Measurements from ENCODE around the gene ARID3C.
A peak's percentile ranks its signal among the peaks of the same experiment; 100 is the strongest.

The ARID3C gene, protein sequence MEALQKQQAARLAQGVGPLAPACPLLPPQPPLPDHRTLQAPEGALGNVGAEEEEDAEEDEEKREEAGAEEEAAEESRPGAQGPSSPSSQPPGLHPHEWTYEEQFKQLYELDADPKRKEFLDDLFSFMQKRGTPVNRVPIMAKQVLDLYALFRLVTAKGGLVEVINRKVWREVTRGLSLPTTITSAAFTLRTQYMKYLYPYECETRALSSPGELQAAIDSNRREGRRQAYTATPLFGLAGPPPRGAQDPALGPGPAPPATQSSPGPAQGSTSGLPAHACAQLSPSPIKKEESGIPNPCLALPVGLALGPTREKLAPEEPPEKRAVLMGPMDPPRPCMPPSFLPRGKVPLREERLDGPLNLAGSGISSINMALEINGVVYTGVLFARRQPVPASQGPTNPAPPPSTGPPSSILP

DNA sequence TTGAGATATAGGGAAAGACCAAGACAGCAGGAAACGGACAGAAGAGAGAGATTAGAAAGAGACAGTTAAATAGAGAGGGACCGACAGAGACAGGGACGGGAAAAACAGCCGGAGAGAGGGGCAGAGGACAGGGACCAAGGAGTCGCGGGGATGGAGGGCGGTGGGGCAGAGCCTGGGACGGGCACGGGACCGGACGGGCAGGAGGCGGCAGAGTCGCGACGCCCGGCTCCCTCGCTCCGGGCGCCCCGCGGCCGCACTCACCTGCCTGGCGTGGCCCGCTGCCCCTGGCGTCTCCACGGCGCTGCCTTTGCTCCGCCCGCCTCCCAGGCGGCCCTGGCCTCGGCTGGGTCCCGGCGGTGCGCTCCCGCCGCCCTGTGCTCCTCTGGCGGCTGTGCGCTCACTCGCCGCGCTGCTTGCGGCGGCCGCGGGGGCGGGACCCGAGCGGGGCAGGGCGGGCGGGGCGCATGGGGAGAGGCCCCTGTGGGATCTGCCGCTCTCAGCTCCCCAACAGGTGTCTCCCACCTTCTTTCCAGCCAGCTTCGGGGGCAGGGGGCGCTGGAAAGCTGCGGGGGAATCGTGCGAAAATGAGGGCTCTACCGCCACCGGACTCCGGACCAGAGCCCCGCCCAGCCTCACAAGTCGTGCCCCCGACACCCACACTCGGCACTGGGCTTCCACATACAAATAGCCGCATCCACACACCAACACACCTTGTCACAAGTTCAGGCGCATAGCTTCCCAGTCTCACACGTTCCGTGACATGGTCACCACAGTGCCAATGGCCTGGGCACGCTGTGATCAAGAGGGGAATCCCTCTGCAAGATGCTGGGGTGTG is at the start of gene ARID3C:
ARID3C (minus strand) TSS at position 411 of the 835 bp plus-strand sequence. CDS start 1,052 bp downstream, outside the sequence.
- DNase-seq (ENCODE audit: low spot score): peak; percentile 74

DNA sequence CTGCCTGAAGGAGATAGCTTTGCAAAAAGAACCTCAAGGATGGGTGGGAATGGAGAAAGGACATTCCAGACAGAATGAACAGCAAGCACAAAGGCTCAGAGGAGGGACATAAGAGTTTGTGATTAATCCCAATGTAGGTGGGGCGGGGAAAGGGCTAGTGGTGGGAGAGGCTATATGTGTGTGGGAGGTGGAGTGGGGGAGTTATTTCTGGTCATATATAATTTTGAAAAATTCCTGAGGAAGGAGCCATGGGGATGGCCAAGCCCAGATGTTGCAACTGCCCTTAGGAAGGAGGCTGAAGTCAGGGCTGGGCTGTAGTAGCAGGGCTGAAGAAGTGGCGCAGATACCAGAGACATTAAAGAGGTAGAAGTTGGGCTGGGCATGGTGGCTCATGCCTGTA is 47.0 kb upstream of the ARID3C start:
- no peak for DNase-seq (ENCODE audit: low spot score)

GRCh38 chr9:34675048-34675714 is 46.3 kb upstream of the ARID3C start:
- DNase-seq (ENCODE audit: low spot score): peak; percentile 88

GRCh38 chr9:34674440-34674839 is 45.6 kb upstream of the ARID3C start:
- DNase-seq (ENCODE audit: low spot score): no peak

DNA sequence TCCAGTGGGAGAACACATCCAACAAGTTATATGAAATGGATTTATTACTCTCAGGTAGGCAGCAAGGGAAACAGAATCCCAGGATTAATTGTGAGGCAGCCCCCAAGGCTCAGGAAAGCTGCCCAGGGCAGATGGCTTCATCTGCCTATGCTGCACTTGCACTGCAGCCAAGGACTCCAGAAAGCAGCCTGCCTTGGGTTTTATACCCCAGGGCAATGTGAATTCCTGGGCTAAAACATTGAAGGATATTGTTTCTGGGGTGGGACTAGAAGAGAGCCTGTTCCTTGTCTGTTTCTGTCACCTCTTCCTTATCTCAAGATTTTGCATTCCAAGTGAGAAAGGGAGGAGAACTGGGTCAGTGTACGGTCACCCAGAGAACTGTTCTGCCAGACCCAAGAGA is 42.4 kb upstream of the ARID3C start:
- DNase-seq (ENCODE audit: low spot score): no peak

DNA sequence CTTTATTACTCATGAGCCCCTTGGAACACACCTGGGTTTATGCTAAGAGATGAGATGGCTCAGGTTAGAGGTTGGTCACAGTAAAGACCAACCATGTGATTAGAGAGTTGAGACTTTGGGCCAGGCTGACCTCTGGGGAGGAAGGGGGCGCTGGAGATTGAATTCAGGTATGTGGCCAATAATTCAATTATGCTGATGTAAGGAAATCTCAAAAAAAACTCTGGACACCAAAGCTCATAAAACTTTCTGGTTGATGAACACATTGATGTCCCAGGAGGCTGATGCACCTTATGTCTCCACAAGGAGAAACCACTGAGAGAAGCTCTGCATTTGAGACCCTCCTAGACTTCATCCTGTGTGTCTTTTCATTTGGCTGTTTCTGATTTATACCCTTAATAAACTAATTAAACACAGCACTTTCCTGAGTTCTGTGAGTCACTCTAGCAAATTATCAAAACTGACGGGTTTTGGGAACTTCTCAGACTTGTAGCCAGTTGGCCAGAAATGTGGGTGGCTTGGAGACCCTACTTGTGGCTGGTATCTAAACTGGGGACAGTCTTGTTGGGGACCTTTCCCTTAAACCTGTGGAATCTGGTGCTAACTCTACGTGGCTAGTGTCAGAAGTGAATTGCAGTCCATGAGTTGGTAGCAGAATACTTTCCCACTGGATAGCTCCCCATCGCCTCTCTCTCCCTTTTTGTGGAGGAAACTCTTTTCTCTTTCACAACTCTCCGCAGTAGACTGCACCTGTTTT is 41.1 kb upstream of the ARID3C start:
- DNase-seq (ENCODE audit: low spot score): no peak

DNA sequence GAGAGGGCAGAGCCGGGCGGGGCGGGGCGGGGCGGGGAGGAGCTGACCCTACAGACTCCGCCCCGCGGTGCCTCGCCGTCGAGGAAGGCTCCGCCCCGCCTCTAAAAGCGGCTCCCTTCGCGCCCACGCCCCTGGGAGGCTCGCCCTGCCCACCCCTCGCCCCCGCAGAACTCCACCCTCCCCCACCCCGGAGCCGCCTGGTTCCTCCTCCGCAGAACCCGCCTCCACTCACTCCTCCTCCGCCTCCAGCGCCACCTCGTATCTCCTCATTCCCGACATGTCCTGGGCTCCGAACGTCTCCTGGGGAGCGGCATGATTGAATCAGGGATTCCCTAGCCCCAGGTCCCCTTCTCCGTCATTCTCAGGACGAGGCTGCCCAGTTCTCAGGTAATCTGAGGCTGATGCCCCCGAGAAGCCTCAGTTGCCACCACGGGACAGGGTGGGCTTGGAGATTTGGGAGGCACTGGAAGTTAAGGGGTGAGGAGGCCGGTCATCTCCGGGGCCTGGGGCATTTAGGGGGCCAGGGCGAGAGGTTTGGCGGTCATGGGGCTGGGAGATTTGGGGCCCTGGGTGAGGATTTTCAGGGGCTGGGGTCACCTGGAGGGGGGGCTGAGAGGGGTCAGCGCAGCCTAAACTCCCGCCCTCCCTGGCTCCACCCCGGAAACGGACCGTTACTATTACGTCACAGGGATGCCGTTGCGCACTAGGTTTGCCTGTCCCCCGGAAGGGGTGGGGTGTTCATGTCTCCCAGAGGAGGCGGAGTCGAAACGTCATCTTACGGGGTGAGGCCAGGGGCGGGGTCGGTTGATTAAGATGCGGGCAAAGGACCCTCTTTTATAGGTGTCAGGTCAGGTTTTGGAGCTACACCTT is 36.8 kb upstream of the ARID3C start:
- DNase-seq (ENCODE audit: low spot score): peak; percentile 94

GRCh38 chr9:34665067-34665380 is 36.2 kb upstream of the ARID3C start:
- DNase-seq (ENCODE audit: low spot score): no peak

GRCh38 chr9:34664281-34665066 is 35.6 kb upstream of the ARID3C start:
- peak; percentile 82 for DNase-seq (ENCODE audit: low spot score)

DNA sequence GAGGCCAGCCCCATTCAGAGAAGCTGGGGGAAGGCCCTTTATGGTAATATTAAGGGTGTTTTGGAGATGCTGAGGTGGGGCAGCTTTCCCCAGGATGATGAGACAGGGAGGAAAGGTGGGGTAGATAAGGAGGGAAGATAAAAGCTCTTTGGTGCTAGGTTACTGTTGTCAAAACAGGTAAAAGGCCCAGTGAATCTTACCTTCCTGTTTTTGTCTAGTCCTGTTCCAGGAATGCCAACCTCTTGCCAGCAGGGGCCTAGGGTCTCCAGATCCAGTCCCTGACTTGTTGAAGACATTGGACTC is 34.4 kb upstream of the ARID3C start:
- DNase-seq (ENCODE audit: low spot score): no peak

DNA sequence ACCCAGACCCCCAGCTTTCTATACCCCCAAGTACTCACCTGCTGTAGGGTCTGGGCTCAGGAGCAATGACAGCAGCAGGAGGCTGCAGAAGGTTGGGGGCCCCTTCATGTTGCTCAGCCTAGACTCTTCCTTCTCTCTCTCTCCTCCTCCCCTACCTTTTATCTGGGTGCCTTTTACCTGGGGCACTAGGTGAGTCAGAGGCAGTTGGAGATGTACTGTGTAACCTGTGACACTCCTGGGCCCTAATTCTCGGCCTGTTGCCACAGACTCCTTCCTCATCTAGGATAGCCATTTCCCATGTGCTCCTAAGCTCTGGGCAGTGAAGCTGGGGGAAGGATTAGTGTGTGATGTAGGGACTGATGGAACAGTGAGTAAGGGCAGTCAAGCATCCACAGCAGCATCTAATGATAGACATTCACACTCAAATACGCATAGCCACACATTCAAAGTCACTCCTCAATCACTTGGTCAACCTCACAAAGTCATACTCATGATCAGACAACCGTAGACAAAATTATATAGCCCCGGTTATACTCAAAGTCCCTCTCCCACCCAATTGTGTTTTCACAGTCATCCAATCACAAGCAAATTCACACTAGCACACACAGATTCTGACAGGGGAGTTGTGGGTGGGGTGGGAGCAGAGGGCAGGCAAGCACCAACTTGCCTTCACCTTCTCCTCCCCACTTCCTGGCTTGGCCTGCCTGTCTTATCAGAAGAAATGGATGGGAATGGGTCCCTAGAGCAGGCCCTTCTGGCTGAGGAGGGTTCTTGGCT is 33.8 kb upstream of the ARID3C start, which contains the start of gene CCL27:
CCL27 (minus strand) TSS at position 132 of the 777 bp plus-strand sequence; CDS start at position 108, 24 bp downstream.
- DNase-seq (ENCODE audit: low spot score): no peak

DNA sequence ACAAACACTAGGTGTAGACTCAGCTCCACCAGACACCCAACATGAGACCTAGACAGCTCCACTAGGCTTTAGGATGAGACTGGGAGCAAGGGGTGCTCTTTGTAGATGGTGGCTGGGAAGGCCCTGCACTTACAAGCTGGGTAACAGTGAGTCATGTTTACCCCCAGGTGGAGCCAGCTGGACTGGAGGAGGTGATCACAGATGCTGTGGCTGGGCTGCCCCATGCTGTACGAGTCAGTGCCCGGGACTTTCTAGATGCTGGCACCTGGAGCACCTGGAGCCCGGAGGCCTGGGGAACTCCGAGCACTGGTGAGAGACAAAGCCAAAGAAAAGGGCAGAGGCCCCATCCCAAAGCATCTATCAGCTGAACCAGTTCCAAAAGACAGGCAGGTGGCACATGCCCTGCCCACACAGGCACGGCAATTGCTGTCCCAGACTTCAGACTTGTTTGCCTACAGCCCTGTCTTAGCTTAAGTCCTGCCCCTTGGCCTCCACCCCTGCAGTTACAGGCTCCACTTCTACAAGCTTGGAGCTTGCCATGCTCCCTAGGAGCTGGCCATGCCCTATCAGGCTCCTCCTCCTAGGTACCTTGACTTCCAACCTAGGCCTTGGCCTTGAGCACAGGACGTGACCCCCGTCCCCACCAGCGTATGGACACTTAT is 30.9 kb upstream of the ARID3C start:
- no peak for DNase-seq (ENCODE audit: low spot score)

DNA sequence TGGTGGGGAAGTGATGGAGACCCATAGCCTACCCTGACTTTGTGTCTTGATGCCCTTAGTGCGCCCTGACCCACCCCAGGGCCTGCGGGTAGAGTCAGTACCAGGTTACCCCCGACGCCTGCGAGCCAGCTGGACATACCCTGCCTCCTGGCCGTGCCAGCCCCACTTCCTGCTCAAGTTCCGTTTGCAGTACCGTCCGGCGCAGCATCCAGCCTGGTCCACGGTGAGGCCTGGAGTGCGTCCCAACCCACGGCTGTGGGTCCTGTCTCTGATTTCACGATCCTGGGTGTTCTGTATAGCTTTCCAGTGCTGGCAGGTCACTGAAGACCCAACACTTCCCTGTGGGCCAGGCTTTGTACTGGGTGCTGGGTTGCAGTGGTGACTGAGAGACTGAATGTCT is 29.6 kb upstream of the ARID3C start:
- no peak for DNase-seq (ENCODE audit: low spot score)

- DNase-seq (ENCODE audit: low spot score): no peak
Measured at GRCh38 chr9:34656992-34657391, 28.1 kb upstream of the ARID3C start.

DNA sequence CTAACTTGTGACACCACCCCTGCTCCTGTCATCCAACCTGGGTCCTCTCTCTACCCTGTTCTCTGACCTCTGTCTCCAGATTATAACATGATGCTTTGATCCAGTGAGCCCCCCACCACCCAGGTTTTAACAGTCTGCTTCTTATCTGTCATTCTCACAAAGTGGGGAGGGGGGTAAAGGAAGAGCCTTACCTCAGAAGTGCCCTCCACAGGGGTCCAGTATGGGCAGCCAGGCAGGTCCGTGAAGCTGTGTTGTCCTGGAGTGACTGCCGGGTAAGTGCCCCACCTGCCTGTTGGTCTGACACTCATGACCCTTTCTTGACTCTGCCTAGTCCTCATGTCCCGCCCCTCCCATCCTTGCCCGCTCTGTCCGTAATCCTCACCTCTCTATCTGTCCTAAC is 26.5 kb upstream of the ARID3C start:
- no peak for DNase-seq (ENCODE audit: low spot score)

DNA sequence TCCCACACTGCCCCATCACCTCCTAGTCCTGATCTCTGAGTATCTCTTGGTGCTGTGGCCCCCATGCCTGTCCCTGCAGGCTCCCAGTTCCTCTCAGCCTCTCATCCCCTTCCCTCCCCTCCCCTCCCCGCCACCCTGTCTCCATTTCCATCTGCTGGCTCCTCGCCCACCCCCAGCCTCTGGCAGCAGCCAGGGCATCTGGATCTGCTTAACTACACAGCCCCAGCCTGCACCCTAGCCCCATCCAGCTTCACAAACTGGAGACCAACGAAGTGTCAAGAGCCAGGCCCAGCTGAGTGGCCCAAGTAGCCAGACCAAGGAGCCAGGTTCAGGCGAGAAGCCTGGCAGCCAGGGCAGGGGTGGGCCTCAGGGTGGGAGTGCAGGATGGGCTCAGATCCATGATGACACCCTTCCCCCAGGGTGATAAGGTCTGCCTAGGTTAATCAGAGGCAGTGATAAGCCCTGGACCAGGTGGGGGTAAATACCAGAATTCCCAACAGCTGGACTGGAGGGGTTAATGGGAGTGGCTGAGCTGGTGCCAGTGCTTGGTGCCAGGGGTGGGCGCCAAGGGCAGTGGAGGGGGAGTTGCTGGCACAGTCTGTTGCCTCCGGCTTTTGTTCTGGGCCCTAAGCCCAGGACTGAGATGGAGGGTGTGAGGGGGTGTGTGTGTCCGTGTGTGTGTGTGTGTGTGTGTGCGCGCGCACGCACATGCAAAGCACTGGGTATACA is 25.6 kb upstream of the ARID3C start:
- DNase-seq (ENCODE audit: low spot score): no peak

DNA sequence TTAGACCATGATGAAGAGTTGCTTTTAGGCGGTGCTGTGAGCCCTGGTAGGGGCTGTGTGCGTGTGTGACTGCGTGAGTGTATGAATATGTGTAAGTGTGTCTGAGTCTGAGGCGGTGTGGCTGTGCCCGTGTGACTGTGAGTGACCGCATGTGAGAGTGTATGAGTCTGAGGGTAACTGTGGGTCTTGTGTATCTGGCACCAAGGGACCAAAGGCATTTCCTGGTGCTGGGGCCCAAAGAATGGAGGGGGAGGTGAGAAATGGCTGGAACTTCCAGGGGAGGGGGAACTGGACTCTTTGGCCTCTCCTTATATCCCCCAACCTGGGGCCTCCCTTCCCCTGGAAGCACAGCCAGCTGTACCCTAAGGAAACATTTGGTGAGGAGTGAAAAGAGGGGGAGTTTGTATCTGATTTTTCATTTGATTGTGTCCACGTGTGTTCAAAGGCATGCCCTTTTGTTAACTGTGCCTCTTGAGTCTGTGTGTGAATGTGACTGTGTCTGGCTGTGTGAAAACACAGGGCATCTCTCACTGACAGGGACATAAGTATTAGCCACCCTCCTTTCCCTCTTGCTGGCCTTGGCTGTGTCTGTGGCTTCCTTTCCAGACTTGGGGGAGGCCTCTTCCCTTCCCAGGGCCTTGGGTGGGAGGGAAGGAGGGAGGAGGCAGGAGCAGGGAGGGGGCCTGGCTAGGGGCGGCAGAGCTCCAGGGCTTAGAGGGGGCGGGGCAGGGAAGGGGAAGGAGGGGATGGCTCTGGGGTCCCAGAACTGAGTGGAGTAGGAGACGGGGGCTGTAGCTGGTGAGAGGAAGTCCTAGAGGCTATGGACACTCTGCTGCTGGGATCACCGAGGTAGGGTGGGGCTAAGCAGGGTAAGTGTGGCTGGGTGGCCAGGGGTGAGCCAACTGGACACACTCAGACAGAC is 24.5 kb upstream of the ARID3C start:
- no peak for DNase-seq (ENCODE audit: low spot score)
